ENCODE data around the gene PDZD11. TPM values are rescaled to one million over a fixed set of nuclear protein-coding genes. Genes with fewer than 3 reads are reported as not detected.

PDZD11 gene
- 59.8 and 76.5 TPM in 2 replicates for total RNA-seq

DNA sequence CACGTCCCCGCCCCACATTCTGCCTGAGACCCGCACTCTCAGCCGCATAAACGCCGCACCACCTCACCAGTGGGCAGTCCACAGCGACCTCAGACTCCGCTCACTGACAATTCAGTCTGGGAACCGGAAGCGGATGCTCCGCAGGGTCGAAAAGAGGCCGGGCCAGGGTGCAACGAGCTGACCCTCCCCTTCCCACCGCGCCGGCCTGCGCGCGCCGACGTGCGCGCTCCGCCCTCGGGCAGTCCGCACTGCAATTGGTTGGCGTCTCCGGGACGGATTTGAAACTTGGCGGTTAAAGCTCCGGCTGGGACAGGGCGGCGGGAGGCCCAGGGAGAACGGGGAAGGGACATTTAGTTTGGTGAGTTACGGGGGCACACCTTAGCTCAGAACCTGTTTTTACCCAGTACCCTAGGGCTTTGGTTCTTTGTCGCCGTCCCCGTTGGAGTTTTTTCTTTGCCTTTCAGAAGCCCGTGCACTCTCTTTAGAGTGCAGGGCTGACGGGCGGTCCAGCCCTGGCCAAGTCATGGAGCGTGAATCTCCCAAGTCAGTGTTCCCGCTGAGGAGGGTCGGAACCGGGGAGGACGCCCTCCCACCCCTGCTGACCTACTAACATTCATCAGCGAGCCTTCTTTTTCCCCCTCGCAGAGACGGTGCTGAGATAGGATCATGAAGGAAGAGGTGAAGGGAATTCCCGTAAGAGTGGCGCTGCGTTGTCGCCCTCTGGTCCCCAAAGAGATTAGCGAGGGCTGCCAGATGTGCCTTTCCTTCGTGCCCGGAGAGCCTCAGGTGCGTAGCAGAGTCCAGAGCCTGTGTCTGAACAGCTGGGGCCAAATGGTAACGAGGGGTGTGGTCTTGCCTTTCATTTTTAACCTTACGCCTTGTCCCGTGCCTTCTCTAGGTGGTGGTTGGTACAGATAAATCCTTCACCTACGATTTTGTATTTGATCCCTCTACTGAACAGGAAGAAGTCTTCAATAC lies at the start of gene PDZD11, which contains the start of gene KIF4A:
Gene PDZD11 (minus strand): TSS at position 135 of the 978 bp plus-strand sequence. CDS start 586 bp downstream, outside the sequence.
Gene KIF4A (plus strand): TSS at position 312 of the 978 bp plus-strand sequence. CDS start 355 bp downstream, at position 667.

DNA sequence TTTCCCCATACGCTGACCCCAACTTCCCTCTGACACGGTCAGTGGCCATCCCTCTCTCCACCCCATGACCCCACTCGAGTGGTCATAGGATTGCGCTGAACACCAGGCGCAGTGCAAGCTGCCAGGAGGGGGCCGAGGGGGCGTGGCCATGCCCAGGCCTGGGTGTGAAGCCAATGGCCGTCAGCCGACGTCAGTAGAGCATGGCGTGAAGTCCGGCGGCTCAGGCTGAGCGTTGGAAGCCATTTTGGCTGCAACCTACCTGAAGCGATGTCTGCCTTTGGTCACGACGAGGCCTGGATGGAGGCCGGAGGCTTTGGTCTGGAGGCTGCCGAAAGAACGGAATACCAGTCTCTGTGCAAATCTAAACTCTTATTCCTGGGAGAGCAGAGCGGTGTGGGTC lies 7.8 kb downstream of the PDZD11 start, which contains the start of gene RAB41:
Gene RAB41 (plus strand): TSS at position 222 of the 400 bp plus-strand sequence. CDS start 46 bp downstream, at position 268.

GRCh38 chrX:70268034-70268433 lies 21.7 kb downstream of the PDZD11 start, which contains the start of gene ARR3:
Gene ARR3 (plus strand): TSS chrX:70268334. CDS start chrX:70269386, 1,052 bp downstream.

DNA sequence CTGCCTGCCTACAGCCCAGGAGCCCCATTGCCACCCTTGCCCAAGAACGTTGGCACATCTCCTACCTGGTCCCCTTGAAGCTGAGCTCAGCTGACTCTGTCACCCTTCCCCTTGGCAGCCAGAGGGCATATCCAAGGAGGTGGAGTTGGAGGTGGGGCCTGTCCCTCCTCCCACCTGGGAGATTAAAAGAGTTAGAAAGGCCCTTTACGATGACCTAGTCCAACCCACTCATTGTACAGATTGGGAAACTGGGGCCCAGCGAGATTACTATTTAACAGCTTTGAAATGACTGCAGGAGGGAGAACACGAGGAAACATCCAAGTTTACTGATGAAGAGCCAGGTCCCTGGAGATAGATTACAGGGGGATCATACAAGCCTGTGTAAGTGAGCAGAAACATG lies 29.6 kb downstream of the PDZD11 start, which contains the start of gene P2RY4:
Gene P2RY4 (minus strand): TSS at position 101 of the 400 bp plus-strand sequence. CDS start 580 bp downstream, outside the sequence.

Other genes with a start within 250 kb of the PDZD11 start
- not detected in 2 replicates for gene AWAT2, start 240.0 kb downstream of the PDZD11 start, total RNA-seq
- not detected in 2 replicates for gene OTUD6A, start 227.5 kb downstream of the PDZD11 start, total RNA-seq
- gene IGBP1, start 156.5 kb downstream of the PDZD11 start, total RNA-seq = 44.5 and 56.5 TPM in 2 replicates
- gene DGAT2L6, start 112.4 kb downstream of the PDZD11 start, total RNA-seq = not detected in 2 replicates
- gene AWAT1, start 55.3 kb downstream of the PDZD11 start, total RNA-seq = not detected in 2 replicates
- gene P2RY4, start 29.7 kb downstream of the PDZD11 start, total RNA-seq = not detected in 2 replicates
- not detected in 2 replicates for gene ARR3, start 21.6 kb downstream of the PDZD11 start, total RNA-seq
- not detected in 2 replicates for gene RAB41, start 7.8 kb downstream of the PDZD11 start, total RNA-seq
- gene KIF4A, start 177 bp upstream of the PDZD11 start, total RNA-seq = 5.2 and 12.3 TPM in 2 replicates
- gene GDPD2, start 133.4 kb upstream of the PDZD11 start, total RNA-seq = 0.34 TPM in 1 of 2 replicates, not detected in the other
- gene DLG3, start 154.9 kb upstream of the PDZD11 start, total RNA-seq = 8.6 and 9.4 TPM in 2 replicates

All from hair follicular keratinocyte (primary cell).